ENCODE results near the gene GABBR2. TPM values are rescaled to one million over a fixed set of nuclear protein-coding genes. Genes with fewer than 3 reads are reported as not detected.

GABBR2 gene
- total and polyA plus RNA-seq, 8 donors = 0.41 to 2.3 (median 0.79) TPM

GRCh38 chr9:98372077-98372836 is 336.5 kb downstream of the GABBR2 start:
- ATAC-seq = no peak
- Histone ChIP-seq H3K9me3 (no peaks in the 10 kb centered on the region), H3K36me3 (no peaks in the 10 kb centered on the region), H3K27ac (no peak overlapping the region), H3K4me3 (no peak overlapping the region), H3K4me1 (no peaks in the 10 kb centered on the region), H3K27me3 (no peaks in the 10 kb centered on the region)
- no peak for DNase-seq
- TF ChIP-seq CTCF (IDR thresholded peaks at IDR 0.05) = no peak
- intact Hi-C loops (cut with DNase I) = no loop called here

DNA sequence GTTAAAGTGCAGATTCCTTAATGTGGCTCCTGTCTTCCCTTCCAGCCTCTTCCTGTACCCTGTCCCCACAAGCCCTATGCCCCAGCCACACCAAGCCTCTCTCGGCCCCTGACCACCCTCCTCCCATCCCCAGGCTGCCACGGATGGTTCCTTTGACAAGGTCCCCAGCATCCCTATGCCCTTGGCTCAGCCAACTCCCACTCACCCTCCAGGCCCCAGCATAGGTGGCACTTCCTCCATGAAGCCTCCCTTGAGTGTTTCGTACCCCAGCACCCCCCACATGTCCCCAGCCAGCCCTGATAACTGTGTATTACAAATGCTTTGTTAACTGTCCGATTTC is 337.8 kb downstream of the GABBR2 start:
- no peak overlapping the region for H3K27ac ChIP-seq
- no peak overlapping the region for H3K4me3 ChIP-seq
- no peaks in the 10 kb centered on the region for H3K4me1 ChIP-seq
- H3K9me3 ChIP-seq = peaks cover 0 to 7% of the 10 kb centered on the region in 2 donors
- no peak for DNase-seq
- H3K27me3 ChIP-seq = no peaks in the 10 kb centered on the region
- TF ChIP-seq CTCF (IDR thresholded peaks at IDR 0.05) = no peak
- intact Hi-C loops (cut with DNase I) = no loop called here
- H3K36me3 ChIP-seq = no peaks in the 10 kb centered on the region
- ATAC-seq = no peak

DNA sequence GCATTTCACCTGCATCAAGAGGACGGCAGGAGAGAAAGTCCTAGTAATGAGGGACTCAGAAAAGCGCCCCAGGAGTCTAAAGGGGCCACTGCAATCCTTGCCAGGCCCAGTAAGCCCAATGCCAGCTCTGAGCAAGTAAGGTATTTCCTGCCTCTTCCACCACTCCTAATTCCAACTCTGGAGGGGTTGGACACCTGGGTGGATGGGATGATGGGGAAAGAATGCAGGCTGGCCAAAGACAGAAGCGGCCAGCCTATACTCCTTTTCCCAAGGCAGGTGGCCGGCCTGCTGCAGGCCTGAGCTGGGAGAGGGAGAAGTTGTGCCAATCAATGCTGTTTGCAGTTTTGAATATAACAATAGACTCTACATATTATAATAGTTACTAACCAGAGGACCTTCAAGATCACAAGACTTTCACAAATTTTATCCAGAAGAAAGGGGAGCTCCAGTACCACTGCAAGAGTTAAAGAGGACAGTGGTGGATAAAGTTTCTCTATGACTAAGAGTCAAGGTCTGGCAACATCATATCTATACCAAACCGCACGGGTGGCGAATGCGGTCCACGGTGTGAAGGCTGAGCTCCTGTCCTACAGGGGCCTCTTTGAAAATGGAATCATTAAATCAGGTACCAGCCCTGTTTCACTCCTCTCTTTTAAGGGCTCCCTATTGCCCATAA is 338.3 kb downstream of the GABBR2 start:
- no peak for DNase-seq
- no peaks in the 10 kb centered on the region for H3K27me3 ChIP-seq
- no peak overlapping the region for H3K4me3 ChIP-seq
- no peaks in the 10 kb centered on the region for H3K36me3 ChIP-seq
- ATAC-seq = no peak
- no peak overlapping the region for H3K27ac ChIP-seq
- intact Hi-C loops (cut with DNase I) = no loop called here
- H3K4me1 ChIP-seq = no peaks in the 10 kb centered on the region
- peaks cover 0 to 12% of the 10 kb centered on the region in 2 donors for H3K9me3 ChIP-seq
- no peak for TF ChIP-seq CTCF (IDR thresholded peaks at IDR 0.05)

DNA sequence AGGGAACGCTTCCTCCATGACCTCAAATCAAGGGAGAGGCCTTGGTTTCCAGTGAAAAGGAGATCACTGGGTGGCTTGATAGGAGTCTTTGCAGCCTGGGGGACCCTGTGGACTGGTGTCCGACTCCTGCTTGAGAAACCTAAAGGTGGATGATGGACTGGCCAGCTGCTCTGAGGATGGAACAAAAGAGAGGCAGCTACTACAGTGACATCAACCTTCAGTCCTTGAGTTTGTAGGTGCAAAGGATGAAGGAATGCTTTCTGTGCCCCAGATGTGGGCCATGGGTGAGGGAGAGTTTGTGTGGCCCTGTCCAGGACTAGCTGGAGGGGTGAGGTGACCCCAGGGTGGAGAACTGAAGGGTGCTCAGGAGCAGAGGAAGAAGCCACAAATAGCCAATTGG is 338.8 kb downstream of the GABBR2 start:
- no peak for TF ChIP-seq CTCF (IDR thresholded peaks at IDR 0.05)
- Histone ChIP-seq H3K4me3 (no peak overlapping the region), H3K9me3 (peaks cover 0 to 18% of the 10 kb centered on the region in 2 donors), H3K27me3 (no peaks in the 10 kb centered on the region), H3K36me3 (no peaks in the 10 kb centered on the region), H3K27ac (no peak overlapping the region), H3K4me1 (no peaks in the 10 kb centered on the region)
- intact Hi-C loops (cut with DNase I) = no loop called here
- ATAC-seq (no peak), DNase-seq (no peak)

DNA sequence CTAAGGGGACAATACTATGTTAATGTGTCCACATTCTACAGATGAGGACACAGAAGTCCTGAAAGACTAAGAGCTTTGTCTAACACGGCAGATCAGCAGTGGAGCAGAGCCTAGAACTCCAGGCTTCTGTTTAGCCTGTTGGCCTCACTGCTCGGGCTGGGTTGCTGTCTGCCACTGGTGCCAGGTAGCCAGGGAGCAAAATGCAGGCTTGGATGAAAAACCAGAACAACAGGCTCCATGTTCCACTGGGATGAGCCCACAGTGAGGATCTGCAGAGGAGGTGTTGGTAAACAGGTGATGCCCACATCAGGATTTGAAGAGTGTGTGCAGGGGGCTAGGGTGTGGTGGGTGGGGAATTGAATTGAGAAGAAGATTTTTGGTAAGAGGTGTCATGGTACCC is 339.3 kb downstream of the GABBR2 start:
- DNase-seq (no peak), ATAC-seq (no peak)
- Histone ChIP-seq H3K27ac (no peak overlapping the region), H3K36me3 (no peaks in the 10 kb centered on the region), H3K4me1 (no peaks in the 10 kb centered on the region), H3K9me3 (peaks cover 0 to 22% of the 10 kb centered on the region in 2 donors), H3K4me3 (no peak overlapping the region), H3K27me3 (no peaks in the 10 kb centered on the region)
- TF ChIP-seq CTCF (IDR thresholded peaks at IDR 0.05) = no peak
- intact Hi-C loops (cut with DNase I) = no loop called here

Data from left lung (tissue), 10 donors.